Lung (tissue), 12 donors: Measurements from ENCODE around the gene TPI1. TPM values are rescaled to one million over a fixed set of nuclear protein-coding genes. Genes with fewer than 3 reads are reported as not detected.

Source experiments
- ATAC-seq: fragments of 200-7000 bp; cut with Tn5 transposase; one replicate; pipeline ENCODE4 v1.9.1; 2020; ENCODE audit warnings: moderate number of reproducible peaks; ENCODE audit not compliant: insufficient read depth, low FRiP score
- DNase-seq, 3 donors: peaks; one replicate each; pipeline ENCODE4 v3.0.0-alpha.2; 2013 to 2017
- H3K27ac ChIP-seq, 2 donors: one replicate each; pipeline ENCODE4 v1.5.1; 2013; ENCODE audit warnings: mild to moderate bottlenecking in 2 of 2, moderate library complexity in 2 of 2, control low read depth in 1 of 2, inconsistent platforms in 1 of 2, low read depth in 1 of 2, low read length in 1 of 2
- H3K27me3 ChIP-seq, 3 donors: one replicate each; pipeline ENCODE4 v1.5.1; 2013; ENCODE audit warnings: low read length in 2 of 3; ENCODE audit not compliant: control insufficient read depth in 3 of 3, insufficient read depth in 3 of 3
- H3K36me3 ChIP-seq, 4 donors: one replicate each; pipeline ENCODE4 v1.5.1; 2013; ENCODE audit warnings: low read length in 4 of 4, mild to moderate bottlenecking in 1 of 4, moderate library complexity in 1 of 4; ENCODE audit not compliant: control insufficient read depth in 4 of 4, insufficient read depth in 4 of 4
- H3K4me1 ChIP-seq, 5 donors: one replicate each; pipeline ENCODE4 v1.5.1; 2013; ENCODE audit warnings: low read length in 5 of 5, mild to moderate bottlenecking in 2 of 5, moderate library complexity in 1 of 5; ENCODE audit not compliant: control insufficient read depth in 5 of 5, insufficient read depth in 5 of 5
- H3K4me3 ChIP-seq: one replicate; pipeline ENCODE4 v1.5.1; 2013; ENCODE audit warnings: mild to moderate bottlenecking, control low read depth, moderate library complexity
- H3K9ac ChIP-seq, 2 donors: one replicate each; pipeline ENCODE4 v1.5.1; 2013; ENCODE audit warnings: low read length in 2 of 2, control low read depth in 1 of 2; ENCODE audit not compliant: insufficient read depth in 1 of 2
- H3K9me3 ChIP-seq, 4 donors: one replicate each; pipeline ENCODE4 v1.5.1; 2013; ENCODE audit warnings: low read length in 3 of 4, mild to moderate bottlenecking in 1 of 4, moderate library complexity in 1 of 4; ENCODE audit not compliant: control insufficient read depth in 4 of 4, insufficient read depth in 3 of 4
- CTCF ChIP-seq: IDR thresholded peaks from 2 replicates; pipeline ENCODE4 v1.5.1; 2012; ENCODE audit warnings: mild to moderate bottlenecking; ENCODE audit errors: control extremely low read depth, extremely low read depth
- WGBS, 2 donors: extraction: QIAGEN DNeasy Blood & Tissue Kit; methylation state at CpG; one replicate each; pipeline ENCODE4 v1.1.7; 2013; 5-methylcytosine and 5-hydroxymethylcytosine counted together
- polyA plus RNA-seq, 2 donors: library from polyadenylated mRNA; stranded (reverse); fragments of 200-250 nt; gene quantifications; one replicate each; pipeline ENCODE4 v1.2.1, GENCODE V29; 2013
- total RNA-seq, 2 donors: library from RNA; depleted of rRNA in 1 of 2; stranded (reverse); fragments of >200 nt in 1 of 2; gene quantifications; one replicate each; pipeline ENCODE4 v1.2.1, GENCODE V29; 2014 to 2021
- donor health status: control.
- donor health status: control.
- donor health status: Bipolar disorder and iron deficiency.
- donor health status: healthy.
- donor health status: DM: yes; HTN: yes; CAD: no.

Gene TPI1
- total and polyA plus RNA-seq, 4 donors, result 256 to 1,097 (median 435) TPM

DNA sequence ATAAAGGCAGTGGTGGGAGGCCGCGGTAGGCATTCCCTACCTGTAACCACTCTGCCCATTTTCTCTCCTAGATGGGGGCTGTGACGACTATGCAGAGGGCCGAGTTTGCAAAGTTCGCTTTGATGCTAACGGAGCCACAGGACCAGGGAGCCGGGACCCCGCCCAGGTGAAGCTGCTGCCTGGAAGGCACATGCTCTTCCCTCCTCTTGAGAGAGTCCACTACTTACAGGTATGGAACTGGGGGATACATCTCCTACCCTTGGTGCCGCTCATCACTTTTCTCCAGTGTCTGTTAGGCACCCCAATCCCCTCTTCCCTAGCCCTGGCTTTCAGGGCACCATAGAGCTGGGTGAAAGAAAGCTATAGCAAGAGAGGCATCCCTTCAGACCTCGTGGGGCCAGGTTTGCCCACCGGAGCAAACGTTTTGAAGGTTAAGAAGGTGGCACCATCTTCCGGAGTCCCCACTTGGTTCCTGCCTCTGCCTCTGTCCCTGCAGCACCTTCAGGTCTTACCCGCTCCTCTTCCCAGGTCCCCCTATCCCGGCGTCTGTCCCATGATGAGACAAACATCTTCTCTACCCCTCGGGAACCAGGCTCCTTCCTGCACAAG lies 41.1 kb upstream of the TPI1 start:
- Histone ChIP-seq H3K36me3 (peaks cover 0 to 2% (median under 1%) of the 10 kb centered on the region in 4 donors), H3K4me1 (peaks cover 0 to 37% (median 5%) of the 10 kb centered on the region in 5 donors), H3K27me3 (peaks cover 0 to 12% (median 3%) of the 10 kb centered on the region in 3 donors), H3K9ac (no peak overlapping the region), H3K4me3 (no peak overlapping the region), H3K27ac (no peak overlapping the region), H3K9me3 (no peaks in the 10 kb centered on the region)
- no peak for TF ChIP-seq CTCF
- DNase-seq (no peak), ATAC-seq (no peak)
- 83 to 87% methylated on average over 17 of the region's 17 CpGs for WGBS, 2 donors

DNA sequence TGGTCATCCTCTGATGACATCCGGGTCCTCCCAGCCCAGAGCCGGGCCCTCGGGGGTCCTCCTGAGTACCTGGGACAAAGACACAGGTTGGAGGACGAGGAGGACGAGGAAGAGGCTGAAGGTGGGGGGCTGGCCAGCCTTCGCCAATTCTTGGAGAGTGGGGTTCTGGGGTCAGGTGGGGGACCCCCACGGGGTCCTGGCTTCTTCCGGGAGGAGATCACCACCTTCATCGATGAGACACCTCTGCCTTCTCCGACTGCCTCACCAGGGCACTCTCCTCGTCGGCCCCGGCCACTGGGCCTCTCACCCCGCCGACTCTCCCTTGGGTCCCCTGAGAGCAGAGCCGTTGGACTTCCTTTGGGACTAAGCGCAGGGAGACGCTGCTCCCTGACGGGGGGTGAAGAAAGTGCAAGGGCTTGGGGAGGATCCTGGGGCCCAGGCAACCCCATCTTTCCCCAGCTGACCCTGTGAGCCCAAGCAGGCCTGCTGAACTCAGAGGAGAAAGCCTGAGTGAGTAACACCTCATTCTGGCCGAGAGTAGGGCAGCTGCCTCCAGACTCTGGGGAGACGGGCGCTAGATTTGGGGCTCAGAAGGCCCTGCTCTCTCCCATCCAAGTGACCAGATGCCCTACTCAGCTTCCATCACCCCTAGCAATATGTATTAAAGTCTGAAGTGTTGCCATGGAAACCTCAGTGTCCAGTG lies 40.4 kb upstream of the TPI1 start:
- TF ChIP-seq CTCF, result no peak
- 85 to 87% methylated on average over 22 of the region's 22 CpGs for WGBS, 2 donors
- Histone ChIP-seq H3K27ac (no peak overlapping the region), H3K4me1 (peaks cover 0 to 35% (median 5%) of the 10 kb centered on the region in 5 donors), H3K27me3 (peaks cover 0 to 11% (median 3%) of the 10 kb centered on the region in 3 donors), H3K9me3 (no peaks in the 10 kb centered on the region), H3K36me3 (peaks cover 0 to 6% (median 3%) of the 10 kb centered on the region in 4 donors), H3K4me3 (no peak overlapping the region), H3K9ac (peak overlapping the region in 1 of 2 donors; percentile 16)
- DNase-seq, result no peak
- ATAC-seq, result no peak

DNA sequence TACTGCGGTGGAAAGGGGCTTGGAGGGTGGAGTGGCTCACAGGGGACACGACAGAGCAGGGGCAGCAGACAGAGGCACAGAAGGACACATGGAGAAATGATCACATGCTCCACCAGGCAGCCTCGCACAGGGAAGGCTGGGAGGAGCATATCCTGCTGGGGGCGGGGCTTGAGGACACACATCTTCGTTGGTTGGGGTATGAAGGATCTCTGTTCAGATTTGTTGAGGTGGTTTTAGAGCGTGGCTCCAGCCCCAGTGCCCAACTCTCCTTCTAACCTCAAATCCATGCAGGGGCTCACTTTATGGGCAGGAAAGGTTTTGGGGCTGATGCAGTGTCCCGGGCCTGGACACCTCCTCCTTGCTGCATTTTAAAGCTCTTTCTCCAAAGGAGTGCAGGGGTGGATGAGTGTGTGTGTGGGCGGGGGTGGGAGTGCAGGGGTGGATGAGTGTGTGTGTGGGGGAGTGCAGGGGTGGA lies 39.9 kb upstream of the TPI1 start:
- Histone ChIP-seq H3K9ac (peak overlapping the region in 1 of 2 donors; percentile 16), H3K27me3 (peaks cover 0 to 6% (median 0%) of the 10 kb centered on the region in 3 donors), H3K36me3 (peaks cover 0 to 6% (median 3%) of the 10 kb centered on the region in 4 donors), H3K27ac (no peak overlapping the region), H3K9me3 (no peaks in the 10 kb centered on the region), H3K4me1 (peaks cover 0 to 29% (median 5%) of the 10 kb centered on the region in 5 donors), H3K4me3 (no peak overlapping the region)
- 12 to 15% methylated on average over 8 of the region's 8 CpGs for WGBS, 2 donors
- TF ChIP-seq CTCF, result no peak
- peak; percentile 82 to 88 (median 85) for DNase-seq
- ATAC-seq, result no peak
